GM23248 (cell line): ENCODE results near the gene NCAPD2.

Experiments used
- EZH2 ChIP-seq: fragments of 200-600 bp; sonication (generic); IDR thresholded peaks from 2 replicates; pipeline ENCODE4 v1.6.1; 2018; ENCODE audit warnings: antibody characterized with exemption, mild to moderate bottlenecking; ENCODE audit not compliant: insufficient read depth, poor library complexity, severe bottlenecking
- EZH2phosphoT487 ChIP-seq: fragments of 200-600 bp; sonication (generic); IDR thresholded peaks from 2 replicates; pipeline ENCODE4 v1.6.1; 2018; ENCODE audit warnings: antibody characterized with exemption, moderate library complexity, mild to moderate bottlenecking, low read depth; ENCODE audit not compliant: insufficient read depth

GRCh38 chr12:6488240-6488639, 5.7 kb upstream of the NCAPD2 start:
- no peak for TF ChIP-seq EZH2
- TF ChIP-seq EZH2phosphoT487, result no peak
